ENCODE data around the gene NBR1. TPM values are rescaled to one million over a fixed set of nuclear protein-coding genes. Genes with fewer than 3 reads are reported as not detected.
A peak's percentile ranks its signal among the peaks of the same experiment; 100 is the strongest.

The NBR1 gene
- total and polyA plus RNA-seq, 2 of the 8 experiments (the other 6 are each of a cell fraction or from before 2014, with no cell fraction given), result 13.5 to 36.0 TPM

- TF ChIP-seq SUZ12 (IDR thresholded peaks at IDR 0.05; ENCODE audit: low read length) (no peak), KDM5A (IDR thresholded peaks at IDR 0.05; ENCODE audit: low read length) (0 out of 2 replicates have a peak, but pooled peaks have one; percentile 44), HDAC2 (IDR thresholded peaks at IDR 0.05; ENCODE audit: borderline replicate concordance in 1 of 2, low read depth in 2 of 2, low read length in 2 of 2) (peak in 1 of 2 experiments; percentile 74; a peak in 1 of 4 replicates), TAF1 (IDR thresholded peaks at IDR 0.05; ENCODE audit: low read depth, low read length) (peak; percentile 82), RXRA (IDR thresholded peaks at IDR 0.05; ENCODE audit: insufficient read depth, low read depth, low read length) (no peak), E2F6 (IDR thresholded peaks at IDR 0.05) (no peak), RAD21 (IDR thresholded peaks at IDR 0.05 in 1 of 2, conservative IDR thresholded peaks at IDR 0.05 in 1 of 2; ENCODE audit: low read depth in 2 of 2, low read length in 2 of 2) (peak in 1 of 2 experiments; percentile 44; a peak in 2 of 4 replicates), PHF8 (conservative IDR thresholded peaks at IDR 0.05; ENCODE audit: low read depth, low read length) (peak; percentile 63; the same call in 1 of the 2 replicates), CTCF (IDR thresholded peaks at IDR 0.05; ENCODE audit: control extremely low read depth in 1 of 3, insufficient read depth in 1 of 3, low read depth in 1 of 3, low read length in 3 of 3) (peak; percentile 12 to 41 (median 14)), JUND (IDR thresholded peaks at IDR 0.05; ENCODE audit: low read length) (no peak), ZNF274 (IDR thresholded peaks at IDR 0.05; ENCODE audit: borderline replicate concordance, extremely low read depth, low read length) (no peak), ASH2L (IDR thresholded peaks at IDR 0.05; ENCODE audit: low read length) (peak; percentile 70)
Observed at GRCh38 chr17:43170766-43171585, at the start of gene NBR1 (continued).
